Glomerular visceral epithelial cell (primary cell): ENCODE results near the gene LGALS16.
"Not testable (repeated sequence)": the region's sequence is repeated elsewhere in the genome, so short reads cannot be mapped to it uniquely, and the experiment has no call there.

Experiments used
- DNase-seq: peaks from one replicate; pipeline ENCODE4 v3.0.0-alpha.2; 2016; ENCODE audit errors: extremely low spot score

Gene LGALS16

GRCh38 chr19:39655613-39656012, at the start of gene LGALS16:
Gene LGALS16, plus strand, starts transcription at chr19:39655913. Its CDS starts 49 bp downstream, at chr19:39655962.
- DNase-seq, result no peak

- DNase-seq, result no peak
Measured at GRCh38 chr19:39607021-39607420, 48.7 kb upstream of the LGALS16 start.

DNA sequence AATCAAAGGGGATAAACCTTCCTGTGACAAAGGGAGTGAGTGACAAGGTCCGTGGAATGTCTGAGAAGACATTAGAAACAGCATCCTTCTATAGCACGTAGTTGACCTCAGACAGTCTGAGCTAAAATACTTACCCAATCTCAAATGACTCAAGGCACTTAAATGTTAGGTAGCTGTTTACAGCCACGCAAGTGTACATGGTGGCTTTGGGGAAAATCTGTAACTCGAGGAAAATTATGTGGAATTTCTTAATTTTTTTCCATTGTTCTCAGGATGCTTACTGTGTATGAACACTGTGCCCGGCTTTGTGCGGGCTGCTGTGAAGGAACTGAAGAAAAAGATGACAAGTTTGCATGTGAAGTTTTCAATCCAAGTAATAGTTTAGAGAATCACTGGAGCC, 48.2 kb upstream of the LGALS16 start:
- no peak for DNase-seq

DNA sequence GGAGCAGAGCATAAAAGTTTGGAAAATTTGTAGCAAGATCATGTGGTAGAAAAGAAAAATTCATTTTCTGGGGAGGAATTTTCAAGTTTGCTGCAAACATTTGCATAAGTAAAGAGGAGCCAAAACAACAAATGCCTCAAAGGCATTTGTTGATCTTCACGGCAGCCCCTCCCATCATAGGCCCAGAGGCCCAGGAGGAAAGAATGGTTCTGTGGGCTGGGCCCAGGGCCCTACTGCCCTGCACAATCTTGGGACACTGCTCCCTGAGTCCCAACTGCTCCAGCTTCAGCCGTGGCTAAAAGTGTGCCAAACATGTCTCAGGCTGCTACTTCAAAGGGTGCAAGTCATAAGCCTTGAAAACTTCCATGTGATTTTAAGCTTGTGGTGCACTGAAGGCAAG, 42.1 kb upstream of the LGALS16 start:
- no peak for DNase-seq

- no peak for DNase-seq
Measured at GRCh38 chr19:39617745-39618144, 38.0 kb upstream of the LGALS16 start.

DNA sequence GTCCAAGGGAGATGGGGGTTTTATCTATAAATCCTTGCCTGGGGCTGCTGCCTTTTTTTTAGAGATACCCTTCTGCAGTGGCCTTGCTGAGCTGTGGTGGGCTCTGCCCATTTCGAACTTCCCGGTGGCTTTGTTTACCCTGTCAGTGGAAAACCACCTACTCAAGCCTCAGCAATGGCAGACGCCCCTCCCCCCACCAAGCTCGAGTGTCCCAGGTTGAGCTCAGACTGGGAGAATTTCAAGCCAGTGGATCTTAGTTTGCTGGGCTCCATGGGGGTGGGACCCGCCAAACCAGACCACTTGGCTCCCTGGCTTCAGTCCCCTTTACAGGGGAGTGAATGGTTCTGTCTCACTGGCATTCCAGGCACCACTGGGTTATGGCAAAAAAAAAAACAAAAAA, 31.8 kb upstream of the LGALS16 start:
- no peak for DNase-seq

GRCh38 chr19:39627631-39628030, 28.1 kb upstream of the LGALS16 start:
- not testable (repeated sequence) for DNase-seq

DNA sequence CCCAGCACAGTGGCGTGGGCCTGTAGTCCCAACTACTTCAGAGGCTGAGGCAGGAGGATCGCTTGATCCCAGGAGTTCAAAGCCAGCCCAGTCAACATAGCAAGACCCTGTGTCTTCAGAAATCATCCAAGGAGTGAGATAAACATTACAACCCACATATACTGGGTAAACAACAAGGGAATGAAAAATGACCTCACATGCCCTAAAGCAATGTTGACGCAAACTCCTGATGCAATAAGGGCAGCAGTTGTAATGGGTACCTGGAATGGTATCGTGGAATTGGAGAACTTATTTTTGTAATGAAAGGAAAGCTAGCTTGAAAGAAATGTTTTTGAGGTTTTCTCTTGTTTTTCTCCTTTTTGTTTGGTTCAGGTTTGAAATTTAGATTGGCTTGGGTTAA, 24.5 kb upstream of the LGALS16 start:
- DNase-seq, result no peak

- DNase-seq, result no peak
Measured at GRCh38 chr19:39631626-39632025, 24.1 kb upstream of the LGALS16 start.

- no peak for DNase-seq
Measured at GRCh38 chr19:39637891-39638290, 17.8 kb upstream of the LGALS16 start.

GRCh38 chr19:39641773-39642172, 13.9 kb upstream of the LGALS16 start:
- peak; percentile 2 for DNase-seq

GRCh38 chr19:39643591-39643990, 12.1 kb upstream of the LGALS16 start:
- DNase-seq, result no peak

GRCh38 chr19:39645800-39646411, 9.8 kb upstream of the LGALS16 start:
- DNase-seq, result peak; percentile 9

- no peak for DNase-seq
Measured at GRCh38 chr19:39647918-39648317, 7.8 kb upstream of the LGALS16 start.

DNA sequence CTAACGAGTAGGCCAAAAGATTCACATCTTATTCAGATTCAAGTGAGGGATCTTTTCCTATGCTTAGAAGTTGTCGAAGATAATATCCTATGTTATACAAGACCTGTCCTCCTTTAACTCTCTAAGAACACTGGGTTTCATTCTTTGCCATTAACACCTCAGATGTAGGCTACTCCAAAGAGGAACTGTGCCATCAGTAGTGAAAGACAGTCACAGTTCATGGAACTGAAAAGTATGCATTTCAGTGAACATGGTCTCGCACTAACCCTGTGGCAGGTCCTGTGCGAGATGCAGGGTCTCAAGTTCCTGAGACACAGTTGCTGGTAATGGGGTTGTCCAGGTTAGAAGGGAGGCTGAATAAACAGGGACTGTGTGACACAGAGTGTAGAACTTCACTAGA, 4.1 kb downstream of the LGALS16 start:
- no peak for DNase-seq

DNA sequence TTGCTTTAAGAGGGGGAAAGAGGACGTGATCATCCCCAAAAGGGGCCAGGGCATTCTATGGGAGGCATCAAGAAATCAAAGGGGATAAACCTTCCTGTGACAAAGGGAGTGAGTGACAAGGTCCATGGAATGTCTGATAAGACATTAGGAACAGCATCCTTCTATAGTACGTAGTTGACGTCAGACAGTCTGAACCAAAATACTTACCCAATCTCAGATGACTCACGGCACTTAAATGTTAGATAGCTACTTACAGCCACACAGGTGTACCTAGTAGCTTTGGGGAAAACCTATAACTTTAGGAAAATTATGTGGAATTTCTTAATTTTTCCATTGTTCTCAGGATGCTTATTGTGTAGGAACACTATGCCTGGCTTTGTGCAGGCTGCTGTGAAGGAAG, 4.9 kb downstream of the LGALS16 start:
- DNase-seq, result no peak

DNA sequence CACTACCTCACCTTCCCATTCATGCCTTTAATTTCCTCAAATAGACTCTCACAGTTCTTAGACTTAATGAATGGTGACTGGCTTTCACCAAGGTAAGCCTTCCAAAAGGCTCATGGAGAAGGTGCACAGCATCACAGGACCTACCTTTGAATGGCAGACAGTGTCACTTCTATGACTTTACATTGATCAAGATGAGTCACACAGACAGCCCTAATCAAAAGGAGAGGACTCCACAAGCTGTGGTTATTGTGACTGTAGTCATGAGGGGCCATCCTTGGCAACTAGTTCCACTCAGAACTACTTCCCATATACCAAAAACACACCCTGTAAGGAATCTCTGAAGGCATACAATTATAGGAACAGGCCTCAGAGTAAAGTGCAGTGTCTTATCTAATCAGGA, 5.9 kb downstream of the LGALS16 start:
- DNase-seq, result no peak

DNA sequence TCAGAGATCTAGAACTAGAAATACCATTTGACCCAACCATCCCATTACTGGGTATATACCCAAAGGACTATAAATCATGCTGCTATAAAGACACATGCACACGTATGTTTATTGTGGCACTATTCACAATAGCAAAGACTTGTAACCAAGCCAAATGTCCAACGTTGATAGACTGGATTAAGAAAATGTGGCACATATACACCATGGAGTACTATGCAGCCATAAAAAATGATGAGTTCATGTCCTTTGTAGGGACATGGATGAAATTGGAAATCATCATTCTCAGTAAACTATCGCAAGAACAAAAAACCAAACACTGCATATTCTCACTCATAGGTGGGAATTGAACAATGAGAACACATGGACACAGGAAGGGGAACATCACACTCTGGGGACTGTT, 14.1 kb downstream of the LGALS16 start:
- DNase-seq, result not testable (repeated sequence)

GRCh38 chr19:39670998-39671397, 15.3 kb downstream of the LGALS16 start:
- no peak for DNase-seq

- peak; percentile 56 for DNase-seq
Measured at GRCh38 chr19:39671739-39672363, 16.1 kb downstream of the LGALS16 start.

GRCh38 chr19:39672473-39672872, 16.8 kb downstream of the LGALS16 start:
- no peak for DNase-seq

- DNase-seq, result not testable (repeated sequence)
Measured at GRCh38 chr19:39673862-39674261, 18.1 kb downstream of the LGALS16 start.

GRCh38 chr19:39676004-39676403, 20.3 kb downstream of the LGALS16 start:
- DNase-seq, result no peak
